ENCODE measurements around the gene SCLT1.

- TF ChIP-seq MEIS2 (CRISPR knock-in tag; IDR thresholded peaks at IDR 0.05) = no peak
- no peak for TF ChIP-seq MAZ (IDR thresholded peaks at IDR 0.05; ENCODE audit: borderline replicate concordance, low read depth, low read length)
- TF ChIP-seq MAZ (CRISPR knock-in tag; IDR thresholded peaks at IDR 0.05; ENCODE audit: low read depth) = no peak
- TF ChIP-seq NBN (conservative IDR thresholded peaks at IDR 0.05) = no peak
- TF ChIP-seq CHD2 (IDR thresholded peaks at IDR 0.05; ENCODE audit: low read depth, low read length) = no peak
- no peak for TF ChIP-seq CHD4 (IDR thresholded peaks at IDR 0.05; ENCODE audit: borderline replicate concordance, low read length)
- no peak for TF ChIP-seq RELA (CRISPR knock-in tag; IDR thresholded peaks at IDR 0.05)
- no peak for TF ChIP-seq KLF16 (CRISPR knock-in tag; IDR thresholded peaks at IDR 0.05)
- TF ChIP-seq TBX2 (CRISPR knock-in tag; IDR thresholded peaks at IDR 0.05; ENCODE audit: borderline replicate concordance) = no peak
- no peak for TF ChIP-seq ATF3 (CRISPR knock-in tag; IDR thresholded peaks at IDR 0.05)
- TF ChIP-seq, protein P1, sequence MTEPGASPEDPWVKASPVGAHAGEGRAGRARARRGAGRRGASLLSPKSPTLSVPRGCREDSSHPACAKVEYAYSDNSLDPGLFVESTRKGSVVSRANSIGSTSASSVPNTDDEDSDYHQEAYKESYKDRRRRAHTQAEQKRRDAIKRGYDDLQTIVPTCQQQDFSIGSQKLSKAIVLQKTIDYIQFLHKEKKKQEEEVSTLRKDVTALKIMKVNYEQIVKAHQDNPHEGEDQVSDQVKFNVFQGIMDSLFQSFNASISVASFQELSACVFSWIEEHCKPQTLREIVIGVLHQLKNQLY (CRISPR knock-in tag; IDR thresholded peaks at IDR 0.05) = no peak
- TF ChIP-seq NFRKB (IDR thresholded peaks at IDR 0.05) = no peak
- no peak for TF ChIP-seq ZNF629 (CRISPR knock-in tag; conservative IDR thresholded peaks at IDR 0.05)
Observed at GRCh38 chr4:128848461-128848860, 244.9 kb downstream of the SCLT1 start.

All from HepG2 (cell line).